Amygdala (tissue), 56 donors: ENCODE results near the gene LYPD6B.

ENCODE experiments used
- DNase-seq, 56 donors: peaks; one replicate each; lab custom pipeline; 2025; lab: John Stamatoyannopoulos, UW

LYPD6B gene

GRCh38 chr2:149101818-149102217, 63.3 kb downstream of the LYPD6B start:
- no peak for DNase-seq

- DNase-seq: no peak
Measured at GRCh38 chr2:149103081-149103620, 64.7 kb downstream of the LYPD6B start.

- no peak for DNase-seq
Measured at GRCh38 chr2:149104221-149104620, 65.7 kb downstream of the LYPD6B start.

- no peak for DNase-seq
Measured at GRCh38 chr2:149112068-149112467, 73.6 kb downstream of the LYPD6B start.

- DNase-seq: no peak
Measured at GRCh38 chr2:149112713-149113112, 74.2 kb downstream of the LYPD6B start.

- DNase-seq: no peak
Measured at GRCh38 chr2:149115781-149116180, 77.3 kb downstream of the LYPD6B start.

GRCh38 chr2:149119368-149119767, 80.9 kb downstream of the LYPD6B start:
- no peak for DNase-seq

GRCh38 chr2:149122516-149122915, 84.0 kb downstream of the LYPD6B start:
- no peak for DNase-seq

GRCh38 chr2:149125031-149125725, 86.7 kb downstream of the LYPD6B start:
- no peak for DNase-seq

GRCh38 chr2:149129433-149129832, 90.9 kb downstream of the LYPD6B start:
- DNase-seq: no peak

GRCh38 chr2:149132339-149132738, 93.8 kb downstream of the LYPD6B start:
- peak in 2 of 56 donors; percentile 1 to 41 for DNase-seq

- no peak for DNase-seq
Measured at GRCh38 chr2:149132901-149133300, 94.4 kb downstream of the LYPD6B start.

GRCh38 chr2:149134335-149134923, 95.9 kb downstream of the LYPD6B start:
- DNase-seq: no peak

GRCh38 chr2:149136111-149136510, 97.6 kb downstream of the LYPD6B start:
- DNase-seq: no peak

GRCh38 chr2:149141046-149141445, 102.5 kb downstream of the LYPD6B start:
- no peak for DNase-seq

GRCh38 chr2:149143734-149144133, 105.2 kb downstream of the LYPD6B start:
- no peak for DNase-seq

- no peak for DNase-seq
Measured at GRCh38 chr2:149145314-149146295, 107.1 kb downstream of the LYPD6B start.

- no peak for DNase-seq
Measured at GRCh38 chr2:149146876-149147275, 108.4 kb downstream of the LYPD6B start.

- no peak for DNase-seq
Measured at GRCh38 chr2:149148194-149149006, 109.9 kb downstream of the LYPD6B start.

GRCh38 chr2:149149007-149149297, 110.5 kb downstream of the LYPD6B start:
- no peak for DNase-seq
